ENCODE measurements around the gene ZBTB47.

ZBTB47 gene

DNA sequence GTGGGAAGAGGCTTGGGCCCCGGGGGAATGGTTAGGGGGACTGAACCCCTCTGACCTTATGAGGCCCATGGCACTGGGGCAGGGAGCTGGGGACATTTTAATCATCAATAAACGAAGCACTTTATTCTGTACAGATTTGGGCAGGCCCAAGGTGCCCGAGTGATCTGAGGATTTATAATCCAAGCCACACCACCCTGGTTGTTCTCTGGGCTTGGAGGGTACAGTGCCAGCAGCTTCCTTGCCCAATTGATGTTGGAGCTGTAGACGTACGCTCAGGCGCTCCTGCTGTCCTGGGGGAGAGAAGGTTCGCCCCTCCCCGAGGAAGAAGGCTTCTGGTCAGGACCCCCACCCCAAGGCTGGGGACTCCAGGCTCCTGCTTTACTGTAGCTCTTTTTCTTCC, 12.5 kb downstream of the ZBTB47 start:
- DNase-seq, result no peak

DNA sequence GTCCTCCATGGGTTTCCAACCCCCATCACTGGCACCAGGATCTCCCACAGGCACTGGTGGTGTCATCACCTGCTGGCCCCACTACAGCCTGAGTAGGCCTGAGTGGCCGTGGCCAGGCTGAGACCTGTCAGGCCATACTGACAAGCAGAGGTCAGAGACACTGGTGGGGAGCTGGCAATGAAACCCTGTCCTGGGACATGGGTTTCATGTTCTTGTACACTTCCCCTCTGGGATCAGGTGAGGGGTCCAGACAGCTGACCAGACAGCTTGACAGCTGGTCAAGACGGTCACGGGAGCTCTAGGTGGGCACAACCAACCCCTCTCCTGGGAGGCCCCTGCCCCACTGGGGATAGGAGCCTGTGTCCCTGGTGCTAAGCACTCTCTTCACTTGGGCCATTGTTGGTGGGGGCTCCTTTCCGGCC, 13.1 kb downstream of the ZBTB47 start:
- DNase-seq, result no peak

DNA sequence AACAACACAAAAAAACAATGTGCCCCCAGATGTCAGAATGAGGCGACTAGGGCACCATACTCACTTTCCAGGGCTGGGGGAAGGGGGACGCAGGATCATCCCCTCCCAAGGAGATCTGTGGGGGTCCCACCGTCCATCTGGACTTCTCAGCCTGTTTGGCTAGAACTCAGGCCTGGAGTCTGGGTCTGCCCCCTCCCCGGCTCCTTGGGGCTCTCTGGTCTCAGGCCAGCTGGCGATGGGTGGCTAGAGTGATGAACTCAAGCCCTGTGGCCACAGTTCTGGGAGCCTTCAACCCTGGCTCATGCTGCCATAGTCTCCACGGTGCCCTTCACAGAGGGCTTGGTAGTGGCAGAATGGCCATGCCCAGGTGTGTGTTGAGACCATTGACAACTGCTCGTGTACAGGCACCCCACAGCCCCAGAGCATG, 13.6 kb downstream of the ZBTB47 start:
- DNase-seq, result no peak

DNA sequence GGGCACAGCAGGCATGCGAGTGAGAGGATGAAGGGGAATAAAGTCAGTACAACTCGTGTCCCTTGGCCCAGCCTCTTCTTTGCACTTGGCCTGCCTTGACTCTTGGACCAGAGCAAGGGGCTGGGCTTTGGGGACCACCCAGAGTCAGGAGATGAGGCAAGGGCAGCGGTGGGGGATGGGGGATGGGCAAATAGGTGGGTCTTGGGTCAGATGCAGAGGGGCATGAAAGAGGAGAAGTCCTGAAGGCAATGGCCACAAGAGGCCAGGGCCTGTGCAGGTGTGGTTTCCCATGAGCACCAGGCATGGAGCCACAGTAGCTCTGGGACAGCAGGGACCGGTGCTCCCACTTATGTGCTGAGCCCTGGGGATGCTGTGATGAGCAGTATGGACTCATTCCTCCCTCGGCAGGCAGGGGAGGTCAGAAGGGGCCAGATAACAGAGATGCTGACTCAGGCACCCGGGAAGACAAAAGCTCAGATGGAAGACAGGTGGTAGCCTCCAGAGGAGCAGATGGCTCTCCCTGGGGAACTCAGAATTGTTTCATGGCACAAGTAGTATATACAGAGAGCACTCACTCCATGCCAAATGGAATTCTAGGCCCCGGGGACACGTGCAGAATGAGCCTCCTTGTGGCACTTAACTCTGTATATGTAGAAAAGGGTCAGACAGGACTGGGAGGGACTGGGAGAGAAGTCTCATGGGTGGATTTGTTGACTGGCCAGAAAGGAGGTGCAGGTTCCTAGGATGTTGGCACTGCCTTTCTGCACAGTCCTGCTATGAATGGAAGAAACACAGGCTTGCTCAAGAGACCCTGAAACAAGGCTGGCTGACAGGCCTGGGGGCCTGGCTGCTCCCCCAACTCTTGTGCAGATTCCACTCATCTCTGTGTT, 14.3 kb downstream of the ZBTB47 start:
- DNase-seq, result no peak

DNA sequence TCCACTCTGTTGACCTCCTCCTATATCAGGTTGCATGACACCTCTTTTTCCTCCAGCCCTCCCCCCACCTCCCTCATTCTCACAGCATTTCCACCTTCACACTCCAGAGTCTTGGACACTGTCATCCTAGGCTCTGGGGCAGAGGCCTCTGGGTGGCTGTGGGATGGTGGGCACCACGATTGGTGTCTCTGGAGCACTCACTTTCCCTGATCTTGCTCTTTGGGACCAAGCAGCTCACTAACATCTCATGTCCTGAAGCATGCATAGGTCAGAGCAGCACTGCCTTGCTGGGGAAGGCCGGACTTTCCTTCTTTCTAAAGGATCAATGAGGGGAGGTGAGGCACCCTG, 14.9 kb downstream of the ZBTB47 start:
- no peak for DNase-seq

DNA sequence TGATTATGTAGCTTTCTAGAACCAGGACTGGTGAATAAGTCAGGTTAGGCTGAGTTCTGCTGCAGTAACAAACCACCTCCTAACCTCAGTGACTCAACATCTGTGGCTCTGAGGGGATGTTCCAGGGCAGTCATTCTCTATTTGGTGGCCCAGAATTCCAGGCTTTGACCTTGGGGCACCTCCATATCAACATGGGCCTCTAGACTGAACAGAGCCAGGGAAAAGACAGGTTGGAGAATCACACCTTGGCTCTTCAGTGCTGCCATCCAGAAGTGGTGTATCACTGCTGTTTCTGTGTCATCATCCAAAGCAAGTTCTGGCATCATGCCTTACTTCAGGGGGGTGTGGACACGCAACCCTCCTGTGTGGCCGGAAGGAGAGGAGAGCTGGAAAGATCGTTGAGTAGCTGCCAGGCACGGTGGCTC, 15.3 kb downstream of the ZBTB47 start:
- no peak for DNase-seq

DNA sequence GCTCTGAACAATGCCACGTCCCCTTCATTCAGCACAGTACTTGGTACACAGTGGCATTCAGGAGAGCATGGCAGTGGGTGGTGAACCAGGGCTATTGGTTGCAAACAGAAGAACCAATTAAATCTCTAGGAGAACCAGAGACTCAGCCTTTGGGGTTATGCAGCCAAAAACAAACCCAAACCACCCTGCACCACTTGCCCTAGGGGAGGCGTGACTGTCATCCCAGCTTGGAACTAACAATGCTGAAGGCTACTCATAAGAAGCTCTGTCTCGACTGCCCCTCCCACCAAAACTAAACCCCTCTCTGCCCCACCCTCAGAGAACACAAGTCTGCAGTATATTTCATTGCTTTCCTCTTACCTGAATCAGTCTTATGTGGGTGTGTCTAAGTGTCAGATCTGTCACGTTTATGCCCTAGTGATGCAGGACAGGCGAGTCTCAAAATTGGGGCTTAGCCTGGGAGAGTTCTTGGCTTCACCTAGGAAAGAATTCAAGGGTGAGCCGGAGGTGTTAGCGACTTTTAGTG, 16.6 kb downstream of the ZBTB47 start:
- DNase-seq, result no peak

GRCh38 chr3:42670670-42671069, 17.2 kb downstream of the ZBTB47 start:
- DNase-seq, result no peak

- DNase-seq, result no peak
Observed at GRCh38 chr3:42672515-42672914, 19.0 kb downstream of the ZBTB47 start.

GRCh38 chr3:42673082-42673481, 19.6 kb downstream of the ZBTB47 start:
- DNase-seq, result no peak

GRCh38 chr3:42674146-42674545, 20.6 kb downstream of the ZBTB47 start:
- DNase-seq, result no peak

GRCh38 chr3:42675909-42676308, 22.4 kb downstream of the ZBTB47 start:
- no peak for DNase-seq

- peak in 1 of 5 experiments; percentile 16 for DNase-seq
Observed at GRCh38 chr3:42678447-42678846, 24.9 kb downstream of the ZBTB47 start.

DNA sequence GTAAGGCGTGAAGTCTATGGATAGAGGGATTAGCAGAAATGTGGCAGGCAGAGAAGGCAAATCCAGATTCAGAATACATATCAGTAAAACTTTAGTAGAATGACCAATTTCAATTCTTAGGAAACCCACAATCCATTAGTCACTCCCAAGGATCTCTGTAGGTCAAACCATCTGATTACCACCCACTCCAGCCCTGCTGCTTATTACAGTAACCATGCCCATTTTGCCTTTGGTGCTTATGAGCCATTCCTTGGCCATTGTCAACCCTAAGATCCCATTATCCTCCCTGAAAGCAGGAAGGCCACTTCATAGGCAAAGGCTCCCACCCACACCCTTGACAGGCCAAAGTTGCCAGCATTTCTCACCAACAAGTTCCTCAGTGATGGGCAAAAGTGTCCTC, 26.8 kb downstream of the ZBTB47 start:
- no peak for DNase-seq

GRCh38 chr3:42680806-42681205, 27.3 kb downstream of the ZBTB47 start:
- no peak for DNase-seq

DNA sequence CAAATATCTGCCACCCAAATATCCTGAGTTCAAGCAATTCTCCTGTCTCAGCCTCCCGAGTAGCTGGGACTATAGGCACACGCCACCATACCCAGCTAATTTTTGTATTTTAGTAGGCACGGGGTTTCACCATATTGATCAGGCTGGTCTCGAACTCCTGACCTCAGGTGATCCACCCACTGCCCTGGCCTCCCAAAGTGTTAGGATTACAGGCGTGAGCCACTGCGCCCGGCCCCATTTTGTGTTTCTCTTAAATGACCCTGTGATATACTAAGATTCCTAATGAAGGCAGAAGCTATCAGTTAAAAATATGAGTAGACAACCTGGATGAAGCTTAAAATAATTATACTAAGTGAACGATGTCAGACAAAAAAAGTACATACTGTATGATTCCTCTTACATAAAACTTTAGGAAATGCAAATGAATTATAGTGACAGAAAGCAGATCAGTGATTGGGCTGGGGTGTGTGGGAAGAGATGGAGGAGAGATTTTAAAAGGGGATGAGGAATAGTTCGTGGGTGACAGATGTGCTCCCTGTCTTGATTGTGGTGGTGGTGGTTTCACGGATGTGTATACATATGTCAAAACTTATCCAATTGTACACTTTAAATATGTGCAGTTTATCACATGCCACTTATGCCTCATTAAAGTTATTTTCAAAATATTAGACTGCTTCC, 28.0 kb downstream of the ZBTB47 start:
- no peak for DNase-seq

DNA sequence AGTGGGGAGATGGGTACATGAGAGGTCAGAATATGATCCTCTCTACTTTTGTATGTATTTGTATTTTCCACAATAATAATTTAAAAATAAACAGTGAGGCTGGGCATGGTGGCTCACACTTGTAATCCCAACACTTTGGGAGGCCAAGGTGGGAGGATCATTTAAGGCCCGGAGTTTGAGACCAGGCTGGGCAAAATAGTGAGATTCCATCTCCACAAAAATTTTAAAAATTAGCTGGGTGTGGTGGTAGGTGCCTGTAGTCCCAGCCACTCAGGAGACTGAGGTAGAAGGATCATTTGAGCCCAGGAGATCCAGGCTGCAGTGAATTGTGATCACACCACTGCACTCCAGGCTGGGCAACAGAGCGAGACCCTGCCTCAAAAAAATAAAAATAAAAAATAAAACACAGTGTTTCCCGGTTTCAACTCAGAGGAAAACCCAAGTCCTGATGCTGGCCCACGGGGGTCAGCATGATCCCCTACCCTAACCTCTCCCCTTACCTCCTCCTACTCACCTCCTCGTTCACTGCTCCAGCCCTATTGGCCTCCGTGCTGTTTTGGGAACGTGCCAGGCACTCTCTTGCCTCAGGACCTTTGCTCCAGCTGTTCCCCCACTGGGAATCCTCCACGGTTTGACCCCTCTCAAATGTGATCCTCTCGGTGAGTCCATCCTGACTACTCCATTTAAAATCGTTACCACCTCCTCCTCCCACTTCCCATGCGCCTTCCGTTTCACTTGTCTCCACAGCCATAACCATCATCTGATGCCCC, 29.0 kb downstream of the ZBTB47 start:
- no peak for DNase-seq

DNA sequence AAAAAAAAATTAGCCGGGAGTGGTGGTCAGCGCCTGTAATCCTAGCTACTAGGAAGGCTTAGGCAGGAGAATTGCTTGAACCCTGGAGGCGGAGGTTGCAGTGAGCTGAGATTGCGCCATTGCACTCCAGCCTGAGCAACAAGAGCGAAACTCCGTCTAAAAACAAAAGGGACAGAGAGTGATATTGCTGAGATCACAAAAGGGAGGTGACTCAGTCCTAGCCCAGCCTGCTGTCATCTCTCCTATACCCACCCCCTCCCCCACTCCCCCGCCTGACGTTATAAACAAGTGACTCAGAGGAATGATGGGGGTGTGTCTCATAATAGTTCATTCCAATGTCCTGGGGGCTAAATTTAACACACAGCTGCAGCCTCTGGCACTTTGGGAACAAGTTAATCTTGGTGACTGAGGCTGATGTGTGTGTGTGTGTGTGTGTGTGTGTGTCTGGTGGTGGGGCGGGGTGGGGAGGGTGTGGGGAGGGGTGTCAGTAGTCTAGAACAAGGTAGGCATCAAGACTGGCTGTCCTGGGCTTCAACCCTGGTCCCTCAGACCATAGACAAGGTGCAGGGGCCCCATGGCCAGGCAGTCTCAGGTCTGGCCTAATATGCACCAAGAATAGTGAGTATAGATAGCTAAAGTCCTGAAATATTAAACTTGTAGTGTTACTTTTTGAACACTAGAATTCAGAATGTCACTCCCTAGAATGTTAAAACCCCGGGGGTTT, 30.5 kb downstream of the ZBTB47 start:
- DNase-seq, result peak in 2 of 5 experiments; percentile 34 to 36

DNA sequence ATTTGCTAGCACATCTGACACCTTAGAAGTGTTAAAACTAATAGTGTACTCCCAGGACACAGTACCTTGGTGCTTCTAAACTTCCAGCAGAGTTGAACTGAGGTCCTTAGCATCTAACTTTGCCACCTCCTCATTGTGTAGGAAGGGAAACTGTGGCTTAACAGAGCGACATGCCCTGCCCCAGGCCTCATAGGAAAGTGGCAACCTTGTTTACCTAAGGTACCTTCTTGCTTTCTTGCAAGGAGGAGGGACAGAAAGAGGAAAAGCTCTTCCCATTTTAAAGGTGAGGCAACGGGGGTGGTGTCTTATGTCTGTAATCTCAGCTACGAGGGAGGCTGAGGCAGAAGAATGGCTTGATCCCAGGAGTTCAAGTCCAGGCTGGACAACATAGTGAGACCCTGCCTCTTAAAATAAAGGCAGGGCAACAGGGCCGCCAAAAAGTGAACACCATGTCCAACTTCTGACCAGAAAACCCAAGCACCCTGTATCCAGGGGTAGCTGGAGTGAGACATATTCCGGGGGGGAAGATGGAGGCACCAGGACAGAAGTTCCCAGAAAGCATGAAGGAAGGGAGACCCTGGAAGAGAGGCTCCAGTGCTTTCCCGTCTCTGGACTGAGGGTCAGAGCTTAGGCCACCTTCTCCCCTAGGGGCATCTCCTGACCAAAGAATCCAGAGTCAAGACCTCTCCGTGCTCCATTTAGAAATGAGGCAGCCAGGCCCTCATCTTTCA, 31.3 kb downstream of the ZBTB47 start:
- no peak for DNase-seq

DNA sequence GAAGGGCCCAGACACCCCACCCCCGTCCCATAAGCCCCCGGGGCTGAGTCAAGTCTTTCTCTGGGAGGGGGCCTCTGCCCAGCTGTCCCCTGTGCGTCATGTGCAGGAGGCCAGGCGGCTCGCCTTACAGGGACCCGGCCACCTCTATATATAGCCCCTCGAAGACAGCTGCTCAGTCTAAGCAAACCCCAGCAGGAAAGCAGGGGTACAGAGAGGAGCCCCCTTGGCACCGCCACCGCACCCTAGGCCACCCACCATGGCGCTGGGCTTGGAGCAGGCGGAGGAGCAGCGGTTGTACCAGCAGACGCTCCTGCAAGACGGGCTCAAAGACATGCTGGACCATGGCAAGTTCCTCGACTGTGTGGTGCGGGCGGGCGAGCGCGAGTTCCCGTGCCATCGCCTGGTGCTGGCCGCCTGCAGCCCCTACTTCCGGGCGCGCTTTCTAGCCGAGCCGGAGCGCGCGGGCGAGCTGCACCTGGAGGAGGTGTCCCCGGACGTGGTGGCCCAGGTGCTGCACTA, 31.9 kb downstream of the ZBTB47 start, which contains the start of gene KLHL40:
TSS of gene KLHL40 (plus strand) at position 175 of the 519 bp plus-strand sequence. CDS start at position 257, 82 bp downstream.
- no peak for DNase-seq
